ENCODE data around the gene UBE2H.

DNA sequence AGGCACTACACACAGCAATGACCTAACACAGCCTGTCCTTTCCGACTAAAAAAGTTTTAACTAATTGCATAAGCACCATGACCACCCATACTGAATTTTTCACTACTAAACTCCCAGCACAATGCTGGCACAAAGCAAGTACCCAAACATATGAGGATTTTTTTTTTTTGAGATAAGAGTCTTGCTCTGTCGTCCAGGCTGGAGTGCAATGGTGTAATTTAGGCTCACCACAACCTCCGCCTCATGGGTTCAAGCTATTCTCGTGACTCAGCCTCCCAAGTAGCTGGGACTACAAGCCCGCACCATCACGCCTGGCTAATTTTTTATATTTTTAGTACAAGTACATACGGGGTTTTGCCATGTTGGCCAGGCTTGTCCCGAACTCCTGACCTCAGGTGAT lies 5.1 kb downstream of the UBE2H start:
- TF ChIP-seq, protein P1, sequence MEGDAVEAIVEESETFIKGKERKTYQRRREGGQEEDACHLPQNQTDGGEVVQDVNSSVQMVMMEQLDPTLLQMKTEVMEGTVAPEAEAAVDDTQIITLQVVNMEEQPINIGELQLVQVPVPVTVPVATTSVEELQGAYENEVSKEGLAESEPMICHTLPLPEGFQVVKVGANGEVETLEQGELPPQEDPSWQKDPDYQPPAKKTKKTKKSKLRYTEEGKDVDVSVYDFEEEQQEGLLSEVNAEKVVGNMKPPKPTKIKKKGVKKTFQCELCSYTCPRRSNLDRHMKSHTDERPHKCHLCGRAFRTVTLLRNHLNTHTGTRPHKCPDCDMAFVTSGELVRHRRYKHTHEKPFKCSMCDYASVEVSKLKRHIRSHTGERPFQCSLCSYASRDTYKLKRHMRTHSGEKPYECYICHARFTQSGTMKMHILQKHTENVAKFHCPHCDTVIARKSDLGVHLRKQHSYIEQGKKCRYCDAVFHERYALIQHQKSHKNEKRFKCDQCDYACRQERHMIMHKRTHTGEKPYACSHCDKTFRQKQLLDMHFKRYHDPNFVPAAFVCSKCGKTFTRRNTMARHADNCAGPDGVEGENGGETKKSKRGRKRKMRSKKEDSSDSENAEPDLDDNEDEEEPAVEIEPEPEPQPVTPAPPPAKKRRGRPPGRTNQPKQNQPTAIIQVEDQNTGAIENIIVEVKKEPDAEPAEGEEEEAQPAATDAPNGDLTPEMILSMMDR (IDR thresholded peaks at IDR 0.05) = no peak
- TF ChIP-seq EZH2 (IDR thresholded peaks at IDR 0.05; ENCODE audit: borderline replicate concordance, insufficient read depth, low read depth, low read length, poor library complexity, severe bottlenecking) = no peak
